COLO829 (cell line): ENCODE results near the gene HOXA6.

Source experiments
- DNase-seq: peaks from one replicate; pipeline ENCODE4 v3.0.0; 2012; ENCODE audit warnings: low spot score

HOXA6 gene

DNA sequence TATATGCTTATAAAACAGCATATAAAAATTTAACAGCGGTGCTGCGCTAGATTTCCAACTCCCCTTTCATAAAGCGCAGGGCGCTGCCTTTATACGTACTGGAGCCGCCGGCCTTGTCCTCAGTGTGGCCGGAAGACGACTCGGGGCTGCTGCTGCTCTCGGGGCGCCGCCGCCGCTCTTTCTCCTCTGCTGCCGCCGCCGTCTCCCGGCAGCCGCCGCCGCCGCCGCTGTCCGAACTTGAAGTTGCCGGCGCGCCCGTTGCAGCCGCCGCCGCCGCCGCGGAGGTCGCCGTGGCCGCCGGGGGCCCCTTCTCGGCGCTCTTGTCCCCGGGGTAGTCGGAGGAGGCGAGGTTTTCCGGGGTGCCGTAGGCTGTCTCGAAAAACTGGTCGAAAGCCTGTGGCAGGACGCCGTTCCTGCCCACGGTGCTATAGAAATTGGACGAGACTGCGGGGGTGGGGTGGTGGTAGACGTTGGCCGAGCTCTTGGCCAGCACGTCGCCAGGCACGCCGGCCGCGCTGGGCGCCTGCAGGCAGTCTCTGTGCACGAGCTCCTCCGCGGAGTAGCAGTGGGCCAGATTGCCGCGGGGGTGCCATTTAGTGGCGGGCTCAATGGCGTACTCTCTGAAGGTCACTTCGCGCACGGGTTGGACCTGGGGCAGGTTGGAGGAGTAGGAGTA, 36.9 kb upstream of the HOXA6 start:
- no peak for DNase-seq

DNA sequence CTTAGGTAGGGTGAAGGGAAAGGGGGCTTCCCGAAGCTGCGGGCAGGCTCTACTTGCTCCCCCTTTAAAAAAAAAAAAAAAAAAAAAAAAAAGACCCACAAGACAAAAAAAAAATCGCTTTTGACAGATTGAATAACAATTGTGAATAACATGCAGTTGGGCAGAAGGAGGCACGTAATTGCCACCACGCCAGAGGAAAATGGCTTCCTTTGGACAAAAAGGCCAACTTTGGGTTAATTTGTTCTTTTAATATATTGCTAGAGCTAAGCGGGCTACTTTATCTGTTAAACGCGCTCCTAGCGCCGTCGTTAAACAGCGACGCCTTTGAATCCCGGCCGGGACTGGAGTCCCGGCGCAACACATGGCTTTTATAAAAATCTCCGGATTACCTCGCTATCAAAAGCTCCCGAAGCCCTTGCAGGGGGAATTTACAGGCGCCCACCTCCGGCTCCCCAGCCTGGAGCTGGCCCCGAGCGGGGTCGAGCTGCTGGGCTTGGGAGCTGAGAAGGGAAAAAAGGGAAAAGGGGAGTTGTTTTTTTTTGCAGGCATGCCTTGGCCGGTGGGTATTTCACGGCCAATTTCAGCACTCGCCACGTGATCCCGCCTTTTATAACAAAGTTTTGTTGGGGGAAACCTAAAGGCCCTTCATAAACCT, 36.2 kb upstream of the HOXA6 start:
- no peak for DNase-seq

GRCh38 chr7:27182861-27183681, 35.5 kb upstream of the HOXA6 start:
- DNase-seq = no peak

DNA sequence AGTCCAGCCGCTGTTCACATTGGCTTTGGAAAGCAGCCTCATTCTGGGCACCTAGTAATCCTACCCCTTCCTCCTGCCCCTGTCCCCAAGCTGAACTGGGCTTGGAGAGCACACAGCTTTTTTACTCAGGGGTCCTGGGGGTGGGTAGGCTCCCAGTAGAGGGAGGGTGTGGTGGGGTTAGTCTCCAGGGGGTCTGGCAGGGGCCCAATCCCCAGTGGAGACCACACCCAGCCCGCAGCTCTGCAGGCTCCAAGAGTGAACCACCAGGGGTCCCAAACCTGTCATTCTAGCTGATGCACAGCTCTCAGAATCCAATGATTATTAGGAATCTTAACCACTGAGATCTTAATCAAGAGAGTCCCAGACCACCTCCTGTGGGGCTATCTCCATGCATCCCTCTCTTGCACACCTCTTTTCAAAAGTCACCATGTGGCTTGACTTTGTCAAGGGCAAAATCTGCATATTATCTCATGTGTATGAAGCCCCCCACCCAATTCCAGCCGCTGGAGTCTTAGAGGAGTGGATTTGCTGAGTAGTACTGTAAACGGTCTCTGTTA, 34.8 kb upstream of the HOXA6 start:
- no peak for DNase-seq

DNA sequence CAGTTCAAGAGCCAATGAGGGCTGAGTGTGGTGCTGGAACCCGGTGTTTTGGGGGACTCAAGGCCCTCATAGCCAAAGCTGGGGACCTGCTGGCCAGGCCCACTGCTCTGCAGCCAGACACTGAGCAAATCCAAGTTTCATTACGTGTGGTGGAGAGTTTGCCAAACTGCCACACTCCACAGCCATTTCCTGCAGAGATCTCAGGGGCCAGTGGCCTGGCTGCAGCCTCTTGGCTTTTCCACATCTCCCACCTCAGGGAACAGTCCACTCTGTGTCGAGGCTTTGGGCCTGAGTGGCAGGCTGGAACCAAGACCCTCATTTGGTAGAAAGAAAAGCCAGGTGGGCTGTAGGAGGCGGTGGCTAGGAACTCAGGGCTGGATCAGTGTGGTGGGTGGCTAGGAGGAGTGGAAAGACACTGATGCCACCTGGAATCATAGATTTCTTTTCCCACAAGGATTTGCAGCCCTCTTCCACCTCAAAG, 34.3 kb upstream of the HOXA6 start:
- DNase-seq = no peak

GRCh38 chr7:27180431-27181420, 33.2 kb upstream of the HOXA6 start:
- DNase-seq = no peak

- no peak for DNase-seq
Observed at GRCh38 chr7:27179503-27180430, 32.2 kb upstream of the HOXA6 start.

GRCh38 chr7:27179030-27179429, 31.5 kb upstream of the HOXA6 start:
- no peak for DNase-seq

GRCh38 chr7:27178366-27178765, 30.8 kb upstream of the HOXA6 start:
- DNase-seq = no peak

DNA sequence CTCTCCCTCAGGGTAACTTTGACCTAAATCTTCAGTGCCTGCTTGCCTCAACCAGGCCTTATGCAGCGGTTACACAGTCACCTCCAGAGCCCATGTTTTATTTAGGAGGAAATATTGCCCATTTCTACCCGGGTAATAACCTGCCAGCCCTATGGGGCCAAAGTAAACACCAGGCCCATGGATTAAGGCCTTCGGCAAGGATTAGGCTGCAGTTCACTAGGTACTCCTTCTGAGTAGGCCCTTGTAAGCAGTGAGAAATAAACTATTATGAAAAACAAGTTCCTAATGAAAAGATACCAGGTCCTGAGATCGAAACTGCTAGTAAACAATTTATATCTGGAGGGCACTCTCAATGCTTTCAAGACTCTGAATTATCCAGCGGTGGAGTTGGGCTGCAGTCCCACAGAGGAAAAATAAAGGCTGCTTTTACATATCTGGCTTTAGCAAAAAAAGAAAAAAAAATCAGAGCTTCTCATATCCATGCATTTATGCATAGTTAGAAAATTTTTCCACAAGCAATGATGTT, 30.3 kb upstream of the HOXA6 start:
- DNase-seq = no peak

DNA sequence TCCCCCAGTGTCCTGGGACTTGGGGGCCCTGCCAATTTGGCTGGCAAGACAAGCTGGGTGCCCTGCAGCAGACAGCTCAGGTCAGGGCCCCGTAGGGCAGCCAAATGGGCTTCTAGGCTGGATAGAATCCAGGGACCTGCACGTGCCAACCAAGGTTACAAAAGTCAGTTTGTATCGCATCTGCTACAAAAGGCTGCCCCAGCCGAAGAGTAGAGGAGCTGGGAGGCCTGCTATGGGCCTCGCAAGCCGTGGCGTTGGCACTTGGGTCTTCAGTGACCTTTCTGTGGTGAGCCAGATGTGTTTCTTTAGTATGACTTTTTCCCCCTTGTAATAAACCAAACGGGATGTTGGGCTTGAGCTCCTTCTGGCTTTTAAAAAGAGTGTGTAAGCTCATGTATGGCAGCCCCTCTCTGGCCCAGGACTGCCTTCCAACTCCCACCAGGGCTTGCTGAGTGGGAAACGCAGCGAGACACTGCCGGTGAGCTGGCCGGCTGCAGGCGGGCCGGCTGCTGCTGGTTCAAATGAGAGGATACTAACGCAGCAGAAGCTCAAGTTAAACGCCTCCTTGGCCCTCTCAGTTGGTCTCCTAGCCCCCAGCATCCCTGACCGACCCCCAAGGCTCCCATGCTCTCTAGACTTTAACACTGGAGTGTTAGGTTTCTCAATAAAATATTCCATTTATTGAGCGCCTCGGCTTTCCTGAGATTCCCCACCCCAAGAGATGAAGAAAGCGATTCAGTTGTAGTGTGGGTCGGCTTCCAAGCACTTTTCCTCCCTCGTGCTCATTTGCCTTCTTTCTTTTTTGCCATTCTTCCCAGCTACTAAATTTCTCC, 29.6 kb upstream of the HOXA6 start:
- DNase-seq = no peak

GRCh38 chr7:27176524-27176845, 28.9 kb upstream of the HOXA6 start:
- DNase-seq = no peak

GRCh38 chr7:27175626-27176523, 28.3 kb upstream of the HOXA6 start:
- no peak for DNase-seq

DNA sequence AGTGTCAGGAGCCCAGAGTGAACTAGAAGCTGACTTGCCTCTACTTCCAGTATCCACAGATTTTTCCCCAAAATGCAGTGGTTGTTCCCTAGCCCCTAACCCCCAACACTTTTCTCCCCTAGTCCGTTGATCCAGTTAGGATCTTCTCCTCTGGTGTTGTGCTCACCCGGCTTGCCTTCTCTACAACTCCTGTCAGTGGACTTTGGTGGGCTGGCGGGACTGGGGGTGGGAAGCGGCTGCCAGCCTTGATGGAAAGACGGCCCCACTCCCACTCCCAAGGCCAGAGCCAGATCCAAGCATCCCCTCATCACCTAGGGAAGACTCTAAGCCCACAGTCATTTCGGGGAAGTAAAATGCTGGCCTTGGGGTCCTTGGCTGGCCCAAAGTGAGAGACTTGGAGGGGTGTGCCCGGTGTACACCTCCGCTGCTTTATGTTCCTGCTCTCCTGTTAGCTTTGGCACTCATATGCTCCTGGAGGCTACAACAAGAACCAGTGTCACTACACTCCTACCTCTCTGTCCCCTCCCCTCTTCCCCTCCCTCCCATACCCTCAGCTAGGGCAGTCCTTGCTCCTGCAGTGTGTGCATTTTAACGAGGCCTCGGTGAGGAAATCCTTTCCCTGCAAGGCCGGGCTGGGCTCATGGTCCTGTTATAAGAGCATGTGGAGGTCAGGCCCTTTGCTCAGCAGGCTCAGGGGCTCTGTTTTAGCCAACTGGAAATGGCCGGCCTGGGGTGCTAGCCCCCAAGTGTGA, 27.5 kb upstream of the HOXA6 start:
- DNase-seq = no peak

DNA sequence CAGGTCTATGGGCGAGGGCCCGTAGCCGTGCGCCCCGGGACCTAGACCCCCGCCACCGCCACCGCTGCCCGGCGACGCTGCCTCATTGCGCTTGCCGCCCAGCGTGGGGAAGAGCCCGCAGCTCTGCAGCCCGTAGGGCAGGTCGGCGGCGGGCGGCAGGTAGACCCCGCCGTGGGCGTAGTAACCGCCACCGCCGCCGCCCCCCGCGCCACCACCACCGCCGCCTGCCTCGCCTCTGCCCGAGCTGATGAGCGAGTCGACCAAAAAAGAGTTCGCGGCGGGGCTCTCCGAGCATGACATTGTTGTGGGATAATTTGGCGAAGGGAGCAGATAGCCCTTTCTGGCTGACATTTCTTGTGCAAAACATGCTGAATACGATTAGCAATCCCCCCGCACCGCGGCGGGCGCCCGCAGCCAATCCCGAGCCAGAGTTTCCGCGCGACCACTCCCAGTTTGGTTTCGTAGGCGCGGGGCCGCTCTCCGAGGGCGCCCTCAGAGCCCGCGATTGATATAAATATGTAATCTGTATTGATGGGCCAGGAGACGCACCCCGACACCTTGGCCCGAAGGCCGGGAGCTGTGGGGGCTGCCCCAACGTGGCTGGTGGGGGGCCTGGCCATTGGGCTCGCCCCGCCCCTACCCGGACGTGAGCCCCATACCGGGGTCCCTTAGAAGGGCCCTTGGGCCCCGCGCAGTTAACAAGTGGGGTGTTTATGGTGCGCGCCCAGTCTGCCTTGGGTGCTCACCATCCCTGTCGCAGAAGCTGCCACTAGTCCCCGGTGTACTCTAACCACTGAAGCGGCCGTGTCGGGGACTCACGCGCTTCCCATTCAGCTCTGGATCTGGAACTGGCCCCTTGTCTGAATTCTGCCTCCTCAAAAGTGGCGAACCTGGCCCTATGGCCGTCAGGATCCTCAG, 26.6 kb upstream of the HOXA6 start, which contains the start of gene HOXA10:
TSS of gene HOXA10 (minus strand) at position 365 of the 918 bp plus-strand sequence. CDS start at position 351, 14 bp downstream.
- no peak for DNase-seq

DNA sequence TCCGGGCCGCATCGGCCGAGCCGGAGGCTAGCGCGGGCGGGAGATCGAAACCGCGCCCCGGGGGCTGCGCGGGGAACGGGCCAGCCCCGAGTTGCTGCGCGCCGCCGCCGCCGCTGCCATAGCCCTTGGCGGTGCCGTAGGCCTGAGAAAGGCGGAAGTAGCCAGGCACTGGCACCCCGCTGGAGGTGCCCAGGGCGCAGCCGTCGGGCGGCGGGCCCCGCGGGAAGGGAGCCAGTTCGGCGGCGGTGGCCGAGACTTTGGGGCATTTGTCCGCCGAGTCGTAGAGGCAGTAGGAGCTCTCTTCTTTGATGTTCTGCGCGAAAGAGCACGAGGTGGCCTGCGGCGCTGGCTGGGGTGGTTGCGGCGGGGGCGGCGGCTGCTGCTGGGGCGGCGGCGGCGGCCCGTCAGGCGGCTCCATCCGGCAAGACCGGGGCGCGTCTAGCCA, 26.0 kb upstream of the HOXA6 start:
- DNase-seq = no peak
